Vagina (tissue), 2 donors: ENCODE data around the gene RBM3.

Experiments used
- POLR2A ChIP-seq, 2 donors: fragments of 450-650 bp; IDR thresholded peaks; one replicate each; pipeline ENCODE4 v1.6.1; 2017; ENCODE audit warnings: antibody characterized with exemption in 2 of 2, mild to moderate bottlenecking in 2 of 2, moderate library complexity in 2 of 2
- POLR2AphosphoS5 ChIP-seq, 2 donors: sonication (generic); formaldehyde crosslinking; IDR thresholded peaks; one replicate each; pipeline ENCODE4 v1.9.0; 2017; ENCODE audit warnings: antibody characterized with exemption in 2 of 2, mild to moderate bottlenecking in 2 of 2, low read depth in 1 of 2; ENCODE audit not compliant: insufficient read depth in 1 of 2

- no peak for TF ChIP-seq POLR2A (IDR thresholded peaks at IDR 0.05)
- no peak for TF ChIP-seq POLR2AphosphoS5 (IDR thresholded peaks at IDR 0.05; ENCODE audit: insufficient read depth in 1 of 2, low read depth in 1 of 2)
Measured at GRCh38 chrX:48580662-48581061, 6.4 kb downstream of the RBM3 start.
